Measurements from ENCODE around the gene GLIS2.

Gene GLIS2

DNA sequence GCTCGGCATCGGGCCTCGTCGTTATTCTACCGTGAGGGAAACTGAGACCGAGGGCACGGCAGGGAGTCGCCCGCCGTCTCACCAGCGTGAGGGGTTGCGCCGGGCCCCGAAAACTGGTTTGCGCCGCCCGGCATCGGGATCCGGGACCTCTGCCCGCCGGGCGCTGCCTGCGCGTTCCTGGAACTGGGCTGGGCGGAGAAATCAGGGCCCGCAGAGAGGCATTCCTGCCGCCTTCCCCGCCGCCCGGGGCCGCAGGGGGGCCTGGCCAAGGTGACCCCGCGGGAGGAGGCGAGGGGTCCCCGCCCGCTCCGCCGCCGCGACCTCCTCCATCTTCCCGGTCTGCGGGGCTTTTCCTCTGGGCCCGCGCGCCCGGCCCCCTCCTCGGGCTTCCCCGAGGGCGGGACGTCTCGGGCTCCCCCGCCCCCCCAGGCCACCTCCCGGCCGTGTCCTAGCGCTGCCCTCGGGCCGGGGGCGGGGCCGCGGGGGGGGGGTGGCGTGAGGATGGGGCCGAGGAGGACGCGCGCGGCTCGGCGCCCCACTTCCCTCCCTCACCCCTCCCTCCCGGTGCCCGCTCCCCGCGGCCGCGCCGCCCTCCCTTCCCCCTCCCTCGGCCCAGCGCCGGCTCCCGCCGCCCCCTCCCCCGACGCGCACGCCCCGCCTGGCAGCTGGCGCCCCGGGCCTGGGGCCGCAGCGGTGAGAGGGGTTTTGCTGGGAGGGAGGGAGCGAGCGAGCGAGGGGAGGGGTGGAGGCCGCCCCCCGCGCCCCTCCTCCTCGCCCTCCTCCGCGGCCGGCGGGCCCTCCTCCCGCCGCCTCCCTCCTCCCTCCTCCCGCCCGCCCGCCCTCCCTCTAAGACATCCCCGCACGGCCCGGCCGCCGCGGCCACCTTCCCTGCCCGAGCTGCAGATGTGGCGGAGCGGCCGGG lies at the start of gene GLIS2:
TSS of gene GLIS2 (plus strand) at position 882 of the 922 bp plus-strand sequence. CDS start 16,214 bp downstream, outside the sequence.
- DNase-seq (ENCODE audit: low spot score): no peak

- DNase-seq (ENCODE audit: low spot score): no peak
These were observed 49.5 kb upstream of the GLIS2 start for GRCh38 chr16:4266372-4266771.

DNA sequence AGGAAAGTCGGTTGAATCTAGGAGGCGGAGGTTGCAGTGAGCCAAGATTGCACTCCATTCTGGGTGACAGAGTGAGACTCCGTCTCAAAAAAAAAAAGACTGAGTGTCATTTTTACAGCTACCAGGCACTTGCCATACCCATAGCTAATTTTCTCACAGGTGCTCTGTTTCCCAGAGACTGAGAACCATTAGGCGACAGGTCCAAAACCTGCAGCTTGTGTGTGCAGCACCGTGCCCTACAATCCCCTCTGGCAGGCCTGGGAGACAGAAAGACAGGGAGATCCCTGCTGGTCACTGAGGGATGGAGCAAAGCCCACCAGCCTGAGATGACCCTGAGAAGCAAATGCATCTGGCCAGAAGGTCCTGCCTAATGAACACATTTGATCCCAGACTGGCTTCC lies 45.8 kb upstream of the GLIS2 start:
- no peak for DNase-seq (ENCODE audit: low spot score)

- DNase-seq (ENCODE audit: low spot score): no peak
These were observed 45.3 kb upstream of the GLIS2 start for GRCh38 chr16:4270595-4270994.

DNA sequence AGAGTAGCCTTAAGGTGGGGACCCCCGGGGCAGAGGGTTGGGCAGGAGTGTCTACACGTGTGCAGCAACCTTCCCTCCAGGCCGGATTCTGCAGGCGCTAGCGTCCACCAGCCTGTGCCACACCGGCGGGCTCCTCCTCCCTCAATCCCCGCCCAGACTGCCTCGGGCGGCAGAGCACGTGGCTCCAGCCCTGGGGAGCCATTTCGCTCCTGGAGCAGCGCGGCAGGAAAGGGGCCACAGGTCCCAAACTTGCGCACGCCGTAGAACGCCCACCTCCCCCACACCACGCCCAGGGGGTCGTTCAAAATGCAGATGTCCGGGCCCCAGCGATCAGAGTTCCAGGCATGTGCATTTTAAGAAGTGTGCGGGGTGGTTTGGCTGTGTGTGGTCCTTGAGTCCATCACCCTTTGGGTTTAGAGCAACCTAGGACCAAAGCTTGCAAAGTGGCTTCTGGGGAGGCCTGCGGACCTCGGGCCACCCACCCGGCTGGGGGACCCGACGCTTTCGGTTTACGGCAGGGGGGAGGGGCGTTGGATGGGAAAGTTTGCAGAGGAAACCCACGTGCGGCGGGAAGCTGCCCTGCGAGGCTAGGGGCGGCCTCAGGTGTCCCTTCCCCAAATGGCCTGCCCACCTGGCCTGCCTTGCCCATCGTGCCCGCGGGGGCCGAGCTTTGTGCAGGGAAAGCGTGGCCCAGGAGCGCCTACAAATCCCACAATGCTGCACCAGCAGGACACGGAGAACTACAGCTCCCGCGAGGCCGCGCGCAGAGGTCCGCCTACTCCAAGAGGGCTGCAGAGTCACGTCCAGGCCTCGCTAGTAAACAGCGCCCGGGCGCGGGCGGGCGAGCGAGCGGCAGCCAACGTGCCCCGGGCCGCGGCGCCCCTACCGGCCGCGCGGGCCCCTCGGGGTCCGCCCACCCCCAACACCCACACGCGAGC lies 44.4 kb upstream of the GLIS2 start:
- DNase-seq (ENCODE audit: low spot score): peak; percentile 86

DNA sequence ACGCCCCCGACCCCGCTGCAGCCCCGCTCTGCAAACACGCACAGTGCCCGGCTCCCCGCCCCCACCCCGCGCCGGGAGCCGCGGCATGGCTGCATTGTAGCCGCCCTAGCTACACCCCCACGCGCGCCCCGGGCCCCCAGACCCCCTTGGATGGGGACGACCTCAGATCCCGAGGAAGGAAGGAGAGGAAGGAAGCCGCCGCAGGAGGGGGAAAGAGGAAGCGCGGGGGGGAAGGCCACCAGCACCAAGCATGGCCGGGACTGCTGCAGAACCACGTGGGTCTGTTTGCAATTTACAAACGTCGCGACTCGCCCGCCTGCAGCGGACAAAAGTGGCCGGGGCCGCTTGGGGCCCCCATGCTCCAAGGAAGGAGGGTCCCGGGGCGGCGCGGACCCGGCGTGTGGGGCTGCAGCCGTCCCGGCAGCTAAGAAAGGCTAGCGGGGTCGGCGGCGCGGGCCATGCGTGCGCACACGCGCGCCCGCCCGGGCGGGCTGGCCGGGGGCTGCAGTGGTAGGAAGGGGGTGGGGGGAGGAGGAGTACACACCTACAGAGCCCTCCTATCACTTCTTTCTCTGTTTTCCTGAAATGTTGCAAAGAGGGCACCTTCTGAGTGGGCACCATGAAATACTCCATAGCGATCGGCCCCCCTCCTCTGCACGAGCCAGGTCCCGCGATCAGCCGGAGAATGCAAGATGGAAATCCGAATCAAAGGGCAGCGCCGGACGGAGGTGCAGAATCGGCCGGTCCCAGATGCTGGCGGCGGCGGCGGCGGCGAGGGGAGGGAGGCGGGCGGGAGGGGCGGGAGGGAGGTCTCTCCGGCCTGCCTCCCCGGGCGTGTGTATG lies 43.5 kb upstream of the GLIS2 start:
- peak; percentile 21 for DNase-seq (ENCODE audit: low spot score)

DNA sequence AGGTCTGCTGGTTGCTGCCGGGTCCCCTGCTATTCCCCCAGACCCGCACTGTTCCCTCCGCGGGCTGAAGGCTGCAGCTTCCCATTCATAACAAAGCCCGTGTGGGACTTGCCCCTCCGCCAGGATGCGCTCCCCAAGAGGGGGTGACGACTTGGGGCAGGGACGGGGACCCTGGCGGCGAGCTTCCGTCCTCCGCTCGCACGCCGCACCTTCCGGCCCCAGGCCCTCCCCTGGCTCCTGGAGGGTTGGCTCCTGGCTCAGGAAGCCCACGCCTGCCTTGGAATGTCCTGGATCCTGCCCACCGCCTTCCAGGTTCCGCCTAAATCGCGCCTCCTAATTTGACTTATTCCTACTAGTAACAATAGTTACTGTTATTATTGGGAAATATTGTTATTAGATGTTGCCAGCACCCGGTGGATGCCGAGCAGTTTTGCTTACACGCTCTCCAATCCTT lies 42.0 kb upstream of the GLIS2 start:
- peak; percentile 34 for DNase-seq (ENCODE audit: low spot score)

DNA sequence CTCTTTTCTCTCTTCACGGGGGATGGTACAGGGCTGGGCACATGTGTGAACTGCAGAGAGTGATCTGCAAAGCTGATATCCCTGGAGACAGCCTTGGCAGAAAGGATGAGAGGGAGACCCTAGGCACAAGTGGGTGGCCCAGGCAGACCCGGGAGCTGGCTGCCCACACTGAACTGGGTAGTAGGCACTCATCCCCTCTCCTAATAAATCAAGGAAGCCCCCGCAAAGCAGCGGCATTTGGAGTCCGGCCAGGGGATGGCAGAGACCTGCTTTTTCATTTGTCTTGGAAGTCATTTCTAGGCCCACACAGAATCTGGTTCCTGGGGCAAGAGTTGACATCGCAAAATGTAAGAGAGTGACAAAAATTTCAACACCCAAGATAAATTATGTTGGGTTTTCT lies 40.0 kb upstream of the GLIS2 start:
- DNase-seq (ENCODE audit: low spot score): no peak

DNA sequence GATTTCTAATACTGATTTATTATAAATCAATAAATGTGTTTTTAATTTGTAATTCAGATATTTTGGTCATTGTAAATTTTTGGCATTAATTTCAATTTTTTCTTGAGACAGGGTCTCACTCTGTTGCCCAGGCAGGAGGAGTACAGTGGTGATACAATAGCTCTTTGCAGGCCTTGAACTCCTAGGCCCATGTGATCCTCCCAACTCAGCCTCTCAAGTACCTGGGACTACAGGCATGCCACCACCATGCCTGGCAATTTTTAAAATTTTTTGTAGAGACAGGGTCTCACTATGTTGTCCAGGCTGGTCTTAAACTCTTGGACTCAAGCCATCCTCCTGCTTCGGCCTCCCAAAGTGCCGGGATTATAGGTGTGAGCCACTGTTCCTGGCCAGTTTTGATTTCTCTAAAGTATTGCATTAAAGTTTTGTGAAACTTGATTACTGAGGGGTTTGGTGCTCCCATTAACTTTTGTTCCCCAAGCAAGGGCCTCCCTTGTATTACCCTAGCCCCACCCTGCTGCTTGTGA lies 37.8 kb upstream of the GLIS2 start:
- no peak for DNase-seq (ENCODE audit: low spot score)

- no peak for DNase-seq (ENCODE audit: low spot score)
These were observed 35.2 kb upstream of the GLIS2 start for GRCh38 chr16:4280625-4281024.

- DNase-seq (ENCODE audit: low spot score): no peak
These were observed 32.4 kb upstream of the GLIS2 start for GRCh38 chr16:4283441-4283840.

- DNase-seq (ENCODE audit: low spot score): no peak
These were observed 31.9 kb upstream of the GLIS2 start for GRCh38 chr16:4283939-4284338.

GRCh38 chr16:4285167-4285566 lies 30.7 kb upstream of the GLIS2 start:
- DNase-seq (ENCODE audit: low spot score): no peak

DNA sequence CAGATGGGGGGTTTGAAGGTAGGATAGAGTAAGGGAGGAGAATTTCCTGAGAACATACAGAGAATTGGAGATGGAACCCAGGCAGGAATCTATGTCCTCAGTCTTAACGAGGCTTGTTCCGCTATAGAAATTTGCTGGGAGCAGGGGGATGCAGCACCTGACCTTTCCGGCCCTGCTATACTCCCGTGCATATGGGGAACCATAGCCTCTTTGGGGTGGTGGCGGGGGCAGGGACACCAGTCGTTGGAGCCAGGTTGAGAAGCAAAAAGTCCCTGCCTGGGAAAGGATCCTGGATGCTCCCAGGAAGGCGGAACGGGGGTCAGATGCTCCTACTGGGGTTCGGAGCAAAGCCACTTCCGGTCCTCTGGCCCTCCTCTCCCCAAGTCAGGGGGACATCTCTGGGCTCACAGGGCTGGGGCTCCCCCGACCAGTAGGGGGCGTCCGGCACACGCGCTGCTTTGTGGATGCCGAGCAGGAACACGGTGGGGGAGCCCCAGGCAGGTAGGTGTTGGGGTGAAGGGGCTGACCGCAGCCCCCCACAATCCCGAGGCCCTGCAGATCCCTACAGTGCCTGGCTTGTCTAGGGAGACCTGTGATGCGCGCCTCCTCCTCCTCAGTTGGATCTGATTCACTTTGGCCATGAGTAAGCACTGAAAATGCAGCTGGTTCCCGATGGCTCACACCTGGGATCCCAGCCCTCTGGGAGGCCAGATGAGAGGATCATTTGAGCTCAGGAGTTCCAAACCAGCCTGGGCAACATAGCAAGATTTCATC lies 27.5 kb upstream of the GLIS2 start:
- DNase-seq (ENCODE audit: low spot score): peak; percentile 79

GRCh38 chr16:4290236-4290830 lies 25.5 kb upstream of the GLIS2 start:
- no peak for DNase-seq (ENCODE audit: low spot score)

- DNase-seq (ENCODE audit: low spot score): no peak
These were observed 24.2 kb upstream of the GLIS2 start for GRCh38 chr16:4291699-4292098.

- DNase-seq (ENCODE audit: low spot score): no peak
These were observed 22.6 kb upstream of the GLIS2 start for GRCh38 chr16:4293181-4293716.

DNA sequence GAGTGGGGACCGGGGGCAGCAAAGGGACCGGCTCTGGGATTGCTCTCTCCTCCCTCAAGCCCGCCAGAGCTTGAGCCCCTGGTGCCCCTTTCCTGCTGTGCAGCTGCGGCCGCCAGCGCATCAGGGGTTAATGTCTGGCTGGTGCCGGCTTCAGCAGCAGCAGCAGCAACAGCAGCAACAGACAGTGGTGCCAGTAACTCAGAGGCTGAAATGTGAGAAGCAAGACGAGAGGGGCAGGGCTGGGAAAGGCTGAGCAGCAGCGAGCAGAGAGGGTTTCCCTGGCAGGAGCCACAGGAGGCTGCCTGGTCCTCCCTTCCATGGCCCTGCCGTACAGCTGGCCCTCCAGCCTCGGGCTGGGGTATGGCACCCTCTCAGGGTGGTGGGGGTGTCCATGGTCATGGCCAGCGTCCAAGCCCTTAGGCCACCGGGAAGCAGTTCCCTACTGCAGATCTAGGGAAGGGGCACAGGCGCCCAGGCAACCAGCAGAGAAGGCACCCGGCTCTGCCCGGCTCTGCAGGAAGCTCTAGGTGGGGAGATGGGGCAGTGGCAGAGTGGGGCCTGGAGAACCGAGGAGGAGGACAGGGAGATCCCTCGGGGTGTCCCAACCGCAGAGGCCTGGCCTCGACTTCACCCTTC lies 21.9 kb upstream of the GLIS2 start:
- DNase-seq (ENCODE audit: low spot score): no peak

DNA sequence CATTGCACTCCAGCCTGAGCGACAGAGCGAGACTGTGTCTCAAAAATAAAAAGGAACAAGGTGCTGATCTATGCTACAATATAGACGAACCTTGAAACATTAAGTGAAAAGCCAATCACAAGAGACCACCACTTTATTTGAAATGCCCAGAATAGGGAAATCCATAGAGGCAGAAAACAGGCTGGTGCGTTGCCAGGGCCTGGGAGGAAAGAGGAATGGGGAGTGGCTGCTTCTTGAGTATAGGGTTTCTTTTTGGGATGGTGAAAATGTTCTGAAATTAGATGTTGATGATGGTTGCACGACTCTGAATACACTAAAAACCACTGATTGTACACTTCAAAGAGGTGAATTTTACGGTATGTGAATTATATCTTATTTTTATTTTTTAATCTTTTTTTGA lies 20.3 kb upstream of the GLIS2 start:
- DNase-seq (ENCODE audit: low spot score): no peak

DNA sequence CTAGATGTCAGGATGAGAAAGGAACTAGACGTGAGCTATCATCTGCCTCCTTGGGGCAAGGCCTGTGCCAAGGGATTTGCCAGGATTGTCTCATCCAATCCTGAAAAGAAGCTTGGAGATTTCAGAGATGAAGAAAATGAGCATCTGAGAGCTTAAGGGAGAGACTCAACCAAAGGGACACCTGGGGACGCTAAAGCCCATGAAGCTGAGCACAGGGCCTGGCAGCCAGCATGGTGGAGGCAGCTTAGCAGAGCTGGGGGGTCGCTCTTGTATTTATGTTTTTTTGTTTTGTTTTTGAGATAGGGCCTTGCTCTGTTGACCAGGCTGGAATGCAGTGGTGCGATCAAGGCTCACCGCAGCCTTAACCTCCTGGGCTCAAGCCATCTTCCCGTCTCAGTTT lies 18.4 kb upstream of the GLIS2 start:
- no peak for DNase-seq (ENCODE audit: low spot score)
